Measurements from ENCODE around the gene LMAN2.

The LMAN2 gene

DNA sequence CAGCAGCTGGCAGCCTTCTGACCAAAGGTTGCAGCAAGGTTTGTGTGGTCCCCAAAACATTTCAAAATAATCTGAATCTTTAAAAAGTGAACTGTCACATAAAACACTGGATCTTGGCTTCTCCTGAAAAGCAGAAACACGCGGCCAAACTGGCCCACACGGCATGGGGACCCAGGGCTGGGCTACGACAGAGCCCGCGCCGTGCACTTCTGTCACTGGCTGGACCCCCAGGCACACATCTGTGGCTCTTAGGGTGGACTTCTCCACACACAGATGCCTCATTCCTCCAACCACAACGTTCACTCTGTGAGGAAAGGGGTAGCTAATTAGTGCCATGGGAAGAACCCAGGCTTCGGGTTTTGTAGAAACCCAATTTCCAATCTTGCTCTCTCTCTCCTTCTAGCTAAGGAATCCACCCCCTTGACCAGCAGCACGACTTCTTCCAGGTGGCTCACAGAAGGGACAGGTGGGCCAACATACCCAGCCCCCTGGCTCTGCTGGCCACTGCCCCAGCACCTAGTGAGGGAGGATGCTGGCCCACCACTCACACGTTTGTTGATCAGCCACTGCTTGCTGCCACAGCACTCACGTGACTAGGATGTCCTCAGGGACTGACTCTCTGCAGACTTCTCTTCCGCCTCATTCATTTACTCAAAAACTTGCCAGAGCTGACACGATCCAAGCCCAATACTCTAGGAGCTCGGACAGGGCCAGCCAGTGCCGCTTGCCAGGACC, 17.9 kb downstream of the LMAN2 start:
- H3K79me1 ChIP-seq (replicated peaks; ENCODE audit: low read length, poor library complexity, severe bottlenecking) = peaks cover 57% of the 10 kb centered on the region
- H2BK15ac ChIP-seq (ENCODE audit: low read depth, poor library complexity, severe bottlenecking) = no peak overlapping the region
- no peak overlapping the region for H3K9ac ChIP-seq (ENCODE audit: low read length)
- no peak overlapping the region for H4K91ac ChIP-seq (ENCODE audit: low read length)
- H2AK5ac ChIP-seq (ENCODE audit: low read length, severe bottlenecking) = no peak overlapping the region
- no peak overlapping the region for H2BK5ac ChIP-seq (ENCODE audit: low read depth, low read length, poor library complexity, severe bottlenecking)
- DNase-seq = no peak
- no peak overlapping the region for H2AFZ ChIP-seq (ENCODE audit: low read depth, low read length)
- H3K9me3 ChIP-seq (ENCODE audit: control insufficient read depth, low read length) = no peaks in the 10 kb centered on the region
- H3K18ac ChIP-seq (ENCODE audit: low read depth in 1 of 2, low read length in 2 of 2) = no peak overlapping the region
- H3K4me3 ChIP-seq (ENCODE audit: insufficient read depth in 1 of 2, low read depth in 1 of 2, low read length in 2 of 2) = no peak overlapping the region
- H3K36me3 ChIP-seq (ENCODE audit: control insufficient read depth in 1 of 2, insufficient read depth in 2 of 2, low read depth in 1 of 2, low read length in 2 of 2) = peaks cover 88 to 89% of the 10 kb centered on the region in 2 experiments
- H3K4ac ChIP-seq (ENCODE audit: low read depth in 1 of 2, low read length in 2 of 2) = no peak overlapping the region
- H3K27me3 ChIP-seq (ENCODE audit: control insufficient read depth in 1 of 2, insufficient read depth in 1 of 2, low read length in 2 of 2) = no peaks in the 10 kb centered on the region
- H3K4me2 ChIP-seq (ENCODE audit: low read length, poor library complexity, severe bottlenecking) = no peak overlapping the region
- H2BK12ac ChIP-seq (ENCODE audit: low read length in 2 of 2) = no peak overlapping the region
- peaks cover 2% of the 10 kb centered on the region for H3K4me1 ChIP-seq (ENCODE audit: control insufficient read depth, insufficient read depth, low read depth, low read length)
- H3K14ac ChIP-seq (ENCODE audit: low read length in 2 of 2) = no peak overlapping the region
- no peak overlapping the region for H3K23ac ChIP-seq (ENCODE audit: low read length in 2 of 2)
- no peak overlapping the region for H4K8ac ChIP-seq (ENCODE audit: low read length)
- H3K27ac ChIP-seq (ENCODE audit: low read length, poor library complexity, severe bottlenecking) = no peak overlapping the region
- H2BK120ac ChIP-seq (ENCODE audit: low read depth, low read length) = no peak overlapping the region
- WGBS = 97% methylated on average over 16 of the region's 16 CpGs

- no peak overlapping the region for H2BK120ac ChIP-seq (ENCODE audit: low read depth, low read length)
- H2BK15ac ChIP-seq (ENCODE audit: low read depth, poor library complexity, severe bottlenecking) = no peak overlapping the region
- H2AFZ ChIP-seq (ENCODE audit: low read depth, low read length) = no peak overlapping the region
- no peak overlapping the region for H4K91ac ChIP-seq (ENCODE audit: low read length)
- peaks cover 81 to 82% of the 10 kb centered on the region in 2 experiments for H3K36me3 ChIP-seq (ENCODE audit: control insufficient read depth in 1 of 2, insufficient read depth in 2 of 2, low read depth in 1 of 2, low read length in 2 of 2)
- no peak overlapping the region for H3K27ac ChIP-seq (ENCODE audit: low read length, poor library complexity, severe bottlenecking)
- no peaks in the 10 kb centered on the region for H3K9me3 ChIP-seq (ENCODE audit: control insufficient read depth, low read length)
- H3K23ac ChIP-seq (ENCODE audit: low read length in 2 of 2) = no peak overlapping the region
- H4K8ac ChIP-seq (ENCODE audit: low read length) = no peak overlapping the region
- 95% methylated on average over 13 of the region's 13 CpGs for WGBS
- peaks cover 7% of the 10 kb centered on the region for H3K4me1 ChIP-seq (ENCODE audit: control insufficient read depth, insufficient read depth, low read depth, low read length)
- no peak for DNase-seq
- no peak overlapping the region for H2BK12ac ChIP-seq (ENCODE audit: low read length in 2 of 2)
- H3K27me3 ChIP-seq (ENCODE audit: control insufficient read depth in 1 of 2, insufficient read depth in 1 of 2, low read length in 2 of 2) = no peaks in the 10 kb centered on the region
- H3K9ac ChIP-seq (ENCODE audit: low read length) = no peak overlapping the region
- peaks cover 51% of the 10 kb centered on the region for H3K79me1 ChIP-seq (replicated peaks; ENCODE audit: low read length, poor library complexity, severe bottlenecking)
- no peak overlapping the region for H3K4me2 ChIP-seq (ENCODE audit: low read length, poor library complexity, severe bottlenecking)
- H2AK5ac ChIP-seq (ENCODE audit: low read length, severe bottlenecking) = no peak overlapping the region
- H3K18ac ChIP-seq (ENCODE audit: low read depth in 1 of 2, low read length in 2 of 2) = no peak overlapping the region
- no peak overlapping the region for H3K14ac ChIP-seq (ENCODE audit: low read length in 2 of 2)
- no peak overlapping the region for H3K4ac ChIP-seq (ENCODE audit: low read depth in 1 of 2, low read length in 2 of 2)
- H2BK5ac ChIP-seq (ENCODE audit: low read depth, low read length, poor library complexity, severe bottlenecking) = no peak overlapping the region
- no peak overlapping the region for H3K4me3 ChIP-seq (ENCODE audit: insufficient read depth in 1 of 2, low read depth in 1 of 2, low read length in 2 of 2)
These were observed 18.6 kb downstream of the LMAN2 start for GRCh38 chr5:177332896-177333260.

DNA sequence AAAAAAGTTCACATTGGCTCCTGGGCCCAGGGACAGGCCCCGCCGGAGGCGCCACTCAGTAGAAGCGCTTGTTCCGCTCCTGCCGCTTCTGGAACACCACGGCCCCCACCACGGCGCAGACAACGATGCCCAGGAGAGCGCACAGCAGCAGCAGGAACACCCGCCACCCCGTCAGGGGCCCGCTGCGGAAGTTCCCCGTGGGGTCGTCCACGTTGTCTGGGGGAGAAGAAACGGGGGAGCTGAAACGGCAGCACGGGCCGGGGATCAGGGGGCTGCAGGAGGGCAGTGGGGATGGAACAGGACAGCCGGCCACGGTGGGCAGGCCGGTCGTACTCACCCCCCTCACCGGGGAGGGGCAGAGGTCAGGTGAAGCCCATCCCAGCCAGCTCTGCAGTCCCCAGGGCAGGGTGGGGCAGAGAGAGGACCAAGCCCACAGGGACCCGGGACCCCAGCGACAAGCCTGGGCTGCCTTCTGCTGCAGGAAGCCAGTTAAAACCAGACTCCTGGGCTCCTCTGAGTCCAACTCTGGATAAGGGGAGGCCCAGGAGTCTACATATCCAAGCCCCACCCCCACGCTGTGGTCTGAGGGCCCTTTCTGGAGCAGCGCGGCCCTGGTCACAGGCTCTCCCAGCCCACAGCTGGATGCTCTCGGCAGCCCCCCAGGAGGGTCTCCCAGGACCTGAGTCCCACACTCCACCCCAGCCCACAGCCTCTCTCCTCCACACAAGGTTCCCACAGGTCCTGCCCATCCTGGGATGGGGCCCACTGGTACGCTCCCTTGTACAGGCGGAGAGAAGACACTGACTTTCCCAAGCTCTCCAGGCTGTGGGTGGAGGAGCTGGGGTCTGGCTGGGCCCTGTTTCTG, 19.2 kb downstream of the LMAN2 start:
- no peak overlapping the region for H3K23ac ChIP-seq (ENCODE audit: low read length in 2 of 2)
- no peak overlapping the region for H4K91ac ChIP-seq (ENCODE audit: low read length)
- no peak overlapping the region for H2BK5ac ChIP-seq (ENCODE audit: low read depth, low read length, poor library complexity, severe bottlenecking)
- H3K4me2 ChIP-seq (ENCODE audit: low read length, poor library complexity, severe bottlenecking) = no peak overlapping the region
- DNase-seq = no peak
- H3K4me3 ChIP-seq (ENCODE audit: insufficient read depth in 1 of 2, low read depth in 1 of 2, low read length in 2 of 2) = no peak overlapping the region
- no peak overlapping the region for H3K18ac ChIP-seq (ENCODE audit: low read depth in 1 of 2, low read length in 2 of 2)
- no peak overlapping the region for H3K9ac ChIP-seq (ENCODE audit: low read length)
- no peak overlapping the region for H2BK12ac ChIP-seq (ENCODE audit: low read length in 2 of 2)
- H4K8ac ChIP-seq (ENCODE audit: low read length) = no peak overlapping the region
- no peak overlapping the region for H2BK120ac ChIP-seq (ENCODE audit: low read depth, low read length)
- H3K4ac ChIP-seq (ENCODE audit: low read depth in 1 of 2, low read length in 2 of 2) = no peak overlapping the region
- H3K4me1 ChIP-seq (ENCODE audit: control insufficient read depth, insufficient read depth, low read depth, low read length) = peaks cover 11% of the 10 kb centered on the region
- no peaks in the 10 kb centered on the region for H3K27me3 ChIP-seq (ENCODE audit: control insufficient read depth in 1 of 2, insufficient read depth in 1 of 2, low read length in 2 of 2)
- H2BK15ac ChIP-seq (ENCODE audit: low read depth, poor library complexity, severe bottlenecking) = no peak overlapping the region
- H3K14ac ChIP-seq (ENCODE audit: low read length in 2 of 2) = no peak overlapping the region
- H2AFZ ChIP-seq (ENCODE audit: low read depth, low read length) = no peak overlapping the region
- H3K36me3 ChIP-seq (ENCODE audit: control insufficient read depth in 1 of 2, insufficient read depth in 2 of 2, low read depth in 1 of 2, low read length in 2 of 2) = peaks cover 75 to 76% of the 10 kb centered on the region in 2 experiments
- no peak overlapping the region for H2AK5ac ChIP-seq (ENCODE audit: low read length, severe bottlenecking)
- H3K27ac ChIP-seq (ENCODE audit: low read length, poor library complexity, severe bottlenecking) = no peak overlapping the region
- WGBS = 97% methylated on average over 35 of the region's 35 CpGs
- peaks cover 47% of the 10 kb centered on the region for H3K79me1 ChIP-seq (replicated peaks; ENCODE audit: low read length, poor library complexity, severe bottlenecking)
- no peaks in the 10 kb centered on the region for H3K9me3 ChIP-seq (ENCODE audit: control insufficient read depth, low read length)
